ENCODE data around the gene ACOT13. TPM values are rescaled to one million over a fixed set of nuclear protein-coding genes. Genes with fewer than 3 reads are reported as not detected.
"Not testable (repeated sequence)": the region's sequence is repeated elsewhere in the genome, so short reads cannot be mapped to it uniquely, and the experiment has no call there.

ACOT13 gene
- total and polyA plus RNA-seq, 2 of the 8 experiments (the other 6 are each of a cell fraction or from before 2014, with no cell fraction given) = 27.6 to 40.6 TPM

DNA sequence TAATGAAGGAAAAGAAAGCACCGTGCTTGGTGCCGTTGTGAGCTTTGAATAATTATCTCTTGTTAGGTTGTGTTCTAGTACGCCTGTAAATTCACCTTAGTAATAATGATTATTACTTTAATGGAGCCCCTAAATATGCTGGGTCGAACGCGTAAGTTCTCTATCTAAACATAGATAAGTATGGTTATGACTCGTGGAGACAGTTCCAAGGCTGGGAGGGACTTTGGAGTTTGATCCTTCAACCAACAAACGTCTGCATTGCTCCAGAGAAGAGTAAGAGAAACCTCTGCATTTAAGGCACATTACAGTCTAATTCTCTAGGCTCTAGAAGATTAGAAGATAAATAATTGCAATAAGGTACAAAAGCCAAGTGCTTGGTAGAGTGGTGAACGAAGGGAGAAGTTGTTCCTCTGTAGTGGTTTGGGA, 514 bp downstream of the ACOT13 start (continued):
- TF ChIP-seq ASH2L (IDR thresholded peaks at IDR 0.05; ENCODE audit: low read length) (no peak), CREB1 (IDR thresholded peaks at IDR 0.05) (no peak), RFX5 (IDR thresholded peaks at IDR 0.05; ENCODE audit: borderline replicate concordance, low read depth, low read length) (no peak), CHD1 (IDR thresholded peaks at IDR 0.05; ENCODE audit: low read depth, low read length) (no peak), RAD21 (IDR thresholded peaks at IDR 0.05 in 1 of 2, conservative IDR thresholded peaks at IDR 0.05 in 1 of 2; ENCODE audit: low read depth in 2 of 2, low read length in 2 of 2) (no peak)

DNA sequence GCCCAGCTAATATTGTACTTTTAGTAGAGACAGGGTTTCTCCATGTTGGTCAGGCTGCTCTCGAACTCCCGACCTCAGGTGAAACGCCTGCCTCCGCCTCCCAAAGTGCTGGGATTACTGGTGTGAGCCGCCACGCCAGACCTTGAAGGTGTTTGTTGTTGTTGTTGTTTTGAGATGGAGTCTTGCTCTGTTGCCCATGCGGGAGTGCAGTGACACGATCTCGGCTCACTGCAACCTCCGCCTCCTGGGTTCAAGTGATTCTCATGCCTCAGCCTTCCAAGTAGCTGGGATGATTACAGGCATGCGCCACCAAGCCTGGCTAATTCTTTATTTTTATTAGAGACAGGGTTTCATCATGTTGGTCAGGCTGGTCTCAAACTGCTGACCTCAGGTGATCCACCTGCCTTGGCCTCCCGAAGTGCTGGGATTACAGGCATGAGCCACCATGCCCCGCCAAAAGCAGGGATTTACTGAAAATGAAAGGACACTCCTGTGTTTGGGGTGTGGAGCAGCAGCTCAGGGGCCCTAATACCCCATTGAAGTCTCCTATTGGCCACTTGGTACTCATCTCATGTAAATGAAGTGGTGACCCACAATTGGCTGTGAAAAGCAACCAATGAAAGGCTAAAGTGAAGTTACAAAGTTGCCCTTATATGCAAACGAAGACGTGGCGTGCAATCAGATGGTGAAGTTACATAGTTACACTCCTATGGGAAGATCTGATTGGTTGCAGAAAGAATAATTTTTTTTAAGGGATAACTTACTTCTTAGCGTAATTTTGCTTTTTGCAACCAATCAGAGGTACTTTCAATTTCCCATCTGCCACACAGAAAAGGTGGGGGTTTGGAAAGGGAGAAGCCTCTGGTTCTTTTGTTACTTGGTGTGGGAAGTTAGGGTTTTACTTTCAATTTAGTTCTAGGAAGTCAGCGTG, 1.5 kb downstream of the ACOT13 start:
- H3K9ac ChIP-seq (replicated peaks in 1 of 4; ENCODE audit: extremely low read depth in 1 of 4, low read depth in 3 of 4, low read length in 3 of 4); H2BK20ac ChIP-seq (ENCODE audit: low read length); H4K91ac ChIP-seq (replicated peaks; ENCODE audit: insufficient read length, low read length); H2AFZ ChIP-seq (ENCODE audit: low read length); H2AK5ac ChIP-seq (ENCODE audit: low read depth, low read length); H3K18ac ChIP-seq (ENCODE audit: extremely low read depth, low read length); H3K4ac ChIP-seq (replicated peaks; ENCODE audit: insufficient read length, low read depth, low read length); H3K56ac ChIP-seq (replicated peaks; ENCODE audit: insufficient read length, low read depth, low read length); H2BK120ac ChIP-seq (replicated peaks; ENCODE audit: low read depth, low read length); H3K23ac ChIP-seq (ENCODE audit: insufficient read length); H3K27ac ChIP-seq (ENCODE audit: low read depth, low read length); H4K20me1 ChIP-seq (replicated peaks in 1 of 2; ENCODE audit: control insufficient read depth in 1 of 2, insufficient read depth in 2 of 2, low read length in 2 of 2); H4K5ac ChIP-seq (ENCODE audit: insufficient read length, low read depth, low read length); DNase-seq (ENCODE audit: low read depth in 1 of 2, low spot score in 2 of 2); H3K4me1 ChIP-seq (replicated peaks in 1 of 4; ENCODE audit: control insufficient read depth in 3 of 4, insufficient read depth in 4 of 4, low read length in 3 of 4); H2BK12ac ChIP-seq (ENCODE audit: low read depth, low read length); H3K79me1 ChIP-seq (ENCODE audit: low read depth, low read length); H3K14ac ChIP-seq (ENCODE audit: insufficient read length); H3K27me3 ChIP-seq (replicated peaks in 1 of 4; ENCODE audit: control insufficient read depth in 3 of 4, extremely low read depth in 1 of 4, insufficient read depth in 3 of 4, low read length in 3 of 4); FAIRE-seq; H2BK15ac ChIP-seq (ENCODE audit: low read length); H4K8ac ChIP-seq (ENCODE audit: extremely low read depth, insufficient read depth, low read length); H2BK5ac ChIP-seq (ENCODE audit: low read depth, low read length): not testable (repeated sequence)
- H3K9me3 ChIP-seq (ENCODE audit: insufficient read depth in 2 of 2, low read depth in 1 of 2, low read length in 1 of 2) = peaks cover 17 to 27% of the 10 kb centered on the region in 2 experiments
- peaks cover 2 to 31% (median 11%) of the 10 kb centered on the region in 4 experiments; a peak in 7 of 8 replicates for H3K36me3 ChIP-seq (ENCODE audit: control insufficient read depth in 2 of 4, insufficient read depth in 4 of 4, low read length in 3 of 4)
- H3K4me3 ChIP-seq (ENCODE audit: extremely low read depth in 1 of 4, insufficient read depth in 2 of 4, low read depth in 3 of 4, low read length in 4 of 4) = peak overlapping the region in 2 of 4 experiments; percentile 85 to 87; a peak in 2 of 8 replicates
- POLR2A ChIA-PET (ENCODE audit: partially characterized antibody) = interaction anchor here (2.5 kb wide), 1 partner anchor 14 kb away, joined by 9 read pairs; no protein-coding TSS in a partner anchor
- CTCF ChIA-PET (ENCODE audit: partially characterized antibody) = interaction anchor here (0.5 kb wide), 1 partner anchor 92 kb away, joined by 3 read pairs; no protein-coding TSS in a partner anchor
- peak overlapping the region in 1 of 2 experiments; percentile 73; a peak in 2 of 4 replicates for H3K4me2 ChIP-seq (ENCODE audit: insufficient read depth in 1 of 2, low read depth in 2 of 2, low read length in 2 of 2)
- peaks cover 0 to 37% of the 10 kb centered on the region in 2 experiments; a peak in 3 of 4 replicates for H3K79me2 ChIP-seq (ENCODE audit: control insufficient read depth in 1 of 2, insufficient read depth in 2 of 2, low read length in 2 of 2)
- H3K23me2 ChIP-seq (ENCODE audit: low read depth, low read length) = peaks cover 13% of the 10 kb centered on the region
- whole genome bisulfite sequencing, 2 experiments (ENCODE audit: extremely low coverage in 1 of 2, insufficient coverage in 1 of 2, insufficient read length in 1 of 2, insufficient replicate concordance in 2 of 2, low coverage in 1 of 2, low lambda C conversion rate in 2 of 2, missing lambda C conversion rate in 1 of 2) = 89% methylated on average over 14 of the region's 18 CpGs; no CpG with 5 or more reads in 1 of the 2 experiments
